Natural killer cell treated with Interleukin-12 subunit alpha and Interleukin-12 subunit beta and Interleukin-15 and Interleukin-18, amount 100 ng/mL, for 72 hours (primary cell): ENCODE results near the gene ZNHIT2. TPM values are rescaled to one million over a fixed set of nuclear protein-coding genes. Genes with fewer than 3 reads are reported as not detected.
A peak's percentile ranks its signal among the peaks of the same experiment; 100 is the strongest.

Experiments used
- ATAC-seq, 2 donors: fragments of 150-1000 bp; cut with Tn5 transposase in 1 of 2; sonication (Bioruptor Pico), chemical (Tn5 transposase) in 1 of 2; 2 replicates each; pipeline ENCODE4 v1.10.0; 2021
- DNase-seq: peaks from one replicate; pipeline ENCODE4 v3.0.0; 2022; ENCODE audit warnings: low spot score
- H3K27ac Mint-ChIP-seq, 2 donors: 1 replicate in 1 of 2; 2 replicates in 1 of 2; pipeline ENCODE4 v1.8.0; 2022; ENCODE audit warnings: mixed read lengths in 2 of 2, mild to moderate bottlenecking in 1 of 2, moderate library complexity in 1 of 2
- H3K27me3 Mint-ChIP-seq, 2 donors: 1 replicate in 1 of 2; 2 replicates in 1 of 2; pipeline ENCODE4 v1.8.0; 2022; ENCODE audit warnings: mixed read lengths in 2 of 2
- H3K36me3 Mint-ChIP-seq: one replicate; pipeline ENCODE4 v1.8.0; 2022; ENCODE audit warnings: mixed read lengths
- H3K4me1 Mint-ChIP-seq, 2 donors: 1 replicate in 1 of 2; 2 replicates in 1 of 2; pipeline ENCODE4 v1.8.0; 2022; ENCODE audit warnings: low read depth in 2 of 2, mixed read lengths in 2 of 2, mild to moderate bottlenecking in 1 of 2
- H3K4me3 Mint-ChIP-seq: one replicate; pipeline ENCODE4 v1.8.0; 2022; ENCODE audit warnings: mixed read lengths
- H3K9me3 Mint-ChIP-seq: 2 replicates; pipeline ENCODE4 v1.8.0; 2022; ENCODE audit warnings: mixed read lengths
- total RNA-seq, 2 donors: library from RNA; stranded (reverse); gene quantifications; one replicate each; pipeline ENCODE4 v1.2.3, GENCODE V29; 2022

Gene ZNHIT2
- total RNA-seq, 2 donors from 2014 or later, result 9.8 to 23.7 TPM

DNA sequence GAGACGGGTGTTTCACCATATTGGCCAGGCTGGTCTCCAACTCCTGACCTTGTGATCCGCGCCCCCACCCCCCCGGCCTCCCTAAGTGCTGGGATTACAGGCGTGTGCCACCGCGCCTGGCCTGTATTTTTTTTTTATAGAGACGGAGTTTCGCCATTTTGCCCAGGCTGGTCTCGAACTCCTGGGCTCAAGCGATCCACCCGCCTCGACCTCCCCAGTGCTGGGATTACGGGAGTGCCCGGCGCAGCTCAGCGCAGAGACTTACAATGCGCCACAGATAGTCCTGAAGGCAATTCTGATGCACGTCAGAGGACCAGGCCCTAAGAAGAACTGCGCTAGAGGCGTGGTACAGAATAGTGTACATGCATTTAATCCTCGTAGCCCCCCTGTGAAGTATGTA is 22.1 kb downstream of the ZNHIT2 start:
- Mint-ChIP-seq H3K36me3 (no peaks in the 10 kb centered on the region), H3K27me3 (no peaks in the 10 kb centered on the region), H3K4me1 (peaks cover 12 to 16% of the 10 kb centered on the region in 2 donors), H3K27ac (peak overlapping the region; percentile 85 to 92), H3K9me3 (no peaks in the 10 kb centered on the region), H3K4me3 (peak overlapping the region; percentile 88)
- ATAC-seq (no peak), DNase-seq (no peak)

DNA sequence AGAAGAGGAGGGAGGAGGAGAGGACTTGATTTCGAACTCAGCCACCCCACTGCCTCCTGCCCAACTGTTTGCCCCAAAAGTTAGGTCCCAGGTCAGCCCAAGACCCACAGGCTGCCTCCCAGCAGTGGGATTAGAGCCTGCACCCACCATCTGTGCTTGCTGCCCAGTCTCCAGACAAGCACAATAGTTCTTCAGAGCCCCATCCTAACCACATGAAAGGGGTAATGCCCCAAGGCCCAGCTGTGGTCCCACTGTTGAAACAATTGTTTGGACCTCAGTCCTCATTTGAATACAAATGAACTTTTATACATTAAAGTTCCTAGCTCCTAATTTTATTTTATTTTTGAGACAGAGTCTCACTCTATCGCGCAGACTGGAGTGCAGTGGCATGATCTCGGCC is 26.9 kb downstream of the ZNHIT2 start:
- Mint-ChIP-seq H3K9me3 (no peaks in the 10 kb centered on the region), H3K27me3 (no peaks in the 10 kb centered on the region), H3K27ac (no peak overlapping the region), H3K36me3 (peaks cover 12% of the 10 kb centered on the region), H3K4me3 (no peak overlapping the region), H3K4me1 (peaks cover 4 to 5% of the 10 kb centered on the region in 2 donors)
- DNase-seq, result no peak
- ATAC-seq, result no peak

DNA sequence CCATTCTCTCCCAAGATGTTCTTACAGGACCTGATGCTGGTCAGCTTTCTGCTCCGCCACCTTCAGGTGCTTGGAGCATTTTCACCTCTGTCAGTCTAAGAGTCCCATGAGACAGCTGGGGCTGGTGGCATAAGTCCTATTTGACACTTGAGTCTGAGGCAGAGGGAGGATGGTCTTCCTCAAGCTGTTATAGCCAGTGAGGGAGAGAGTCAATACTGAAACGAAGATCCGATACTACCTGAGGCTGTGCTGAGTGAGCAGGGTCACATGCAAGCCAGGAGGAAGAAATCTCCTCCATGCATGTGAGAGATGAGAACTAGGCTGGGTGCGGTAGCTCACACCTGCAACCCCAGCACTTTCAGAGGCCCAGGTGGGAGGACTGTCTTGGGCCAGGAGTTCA is 27.9 kb downstream of the ZNHIT2 start:
- Mint-ChIP-seq H3K27ac (no peak overlapping the region), H3K4me3 (no peak overlapping the region), H3K9me3 (no peaks in the 10 kb centered on the region), H3K4me1 (peaks cover 5 to 8% of the 10 kb centered on the region in 2 donors), H3K36me3 (peaks cover 15% of the 10 kb centered on the region), H3K27me3 (no peaks in the 10 kb centered on the region)
- DNase-seq, result peak; percentile 31
- ATAC-seq, result no peak

DNA sequence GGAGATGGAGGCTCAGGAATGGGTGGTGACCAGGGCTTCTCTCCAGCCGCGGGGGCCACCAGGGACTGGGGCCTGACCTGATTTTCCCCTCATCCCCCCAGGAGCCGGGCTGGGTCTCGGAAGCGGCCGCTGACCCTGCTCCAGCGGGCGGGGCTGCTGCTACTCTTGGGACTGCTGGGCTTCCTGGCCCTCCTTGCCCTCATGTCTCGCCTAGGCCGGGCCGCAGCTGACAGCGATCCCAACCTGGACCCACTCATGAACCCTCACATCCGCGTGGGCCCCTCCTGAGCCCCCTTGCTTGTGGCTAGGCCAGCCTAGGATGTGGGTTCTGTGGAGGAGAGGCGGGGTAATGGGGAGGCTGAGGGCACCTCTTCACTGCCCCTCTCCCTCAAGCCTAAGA is 29.7 kb downstream of the ZNHIT2 start:
- Mint-ChIP-seq H3K9me3 (no peaks in the 10 kb centered on the region), H3K27me3 (no peaks in the 10 kb centered on the region), H3K4me1 (peaks cover 20 to 26% of the 10 kb centered on the region in 2 donors), H3K27ac (no peak overlapping the region), H3K36me3 (peaks cover 15% of the 10 kb centered on the region), H3K4me3 (no peak overlapping the region)
- DNase-seq, result no peak
- ATAC-seq, result no peak

DNA sequence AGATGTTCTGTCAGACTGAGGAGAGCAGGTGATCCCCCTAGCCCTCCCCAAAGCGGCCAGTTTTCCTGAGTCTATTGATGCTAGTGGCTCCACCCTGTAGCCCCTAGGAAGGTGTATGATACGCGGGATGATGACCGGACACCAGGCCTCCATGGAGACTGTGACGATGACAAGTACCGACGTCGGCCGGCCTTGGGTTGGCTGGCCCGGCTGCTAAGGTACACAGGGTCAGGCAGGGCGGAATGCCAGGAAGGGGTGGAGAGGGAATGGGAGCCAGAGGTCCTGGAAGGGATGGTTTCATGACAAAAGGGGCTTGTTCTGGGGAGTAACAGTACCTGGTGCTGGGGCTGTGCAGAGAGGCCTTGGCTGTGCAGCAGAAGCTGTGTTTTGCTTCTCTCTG is 30.3 kb downstream of the ZNHIT2 start:
- peaks cover 15% of the 10 kb centered on the region for H3K36me3 Mint-ChIP-seq
- H3K27me3 Mint-ChIP-seq, result no peaks in the 10 kb centered on the region
- DNase-seq (no peak), ATAC-seq (no peak)
- no peak overlapping the region for H3K27ac Mint-ChIP-seq
- no peaks in the 10 kb centered on the region for H3K9me3 Mint-ChIP-seq
- no peak overlapping the region for H3K4me3 Mint-ChIP-seq
- peaks cover 23 to 32% of the 10 kb centered on the region in 2 donors for H3K4me1 Mint-ChIP-seq

DNA sequence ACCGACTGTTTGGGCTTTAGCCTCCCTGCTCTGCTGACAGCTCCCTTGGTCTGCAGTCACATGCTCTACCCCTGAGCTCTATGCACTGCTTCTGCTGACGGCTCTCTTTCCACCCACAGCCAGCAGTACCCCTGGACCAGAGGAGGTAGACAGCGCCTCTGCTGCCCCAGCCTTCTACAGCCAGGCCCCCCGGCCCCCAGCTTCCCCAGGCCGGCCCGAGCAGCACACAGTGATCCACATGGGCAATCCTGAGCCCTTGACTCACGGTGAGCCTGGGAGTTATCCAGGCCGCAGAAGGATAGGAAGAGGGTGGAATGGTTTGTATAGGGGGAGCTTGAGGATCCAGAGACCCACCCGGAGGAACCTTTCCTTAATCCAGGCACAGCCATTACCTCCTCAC is 30.7 kb downstream of the ZNHIT2 start:
- Mint-ChIP-seq H3K27me3 (no peaks in the 10 kb centered on the region), H3K9me3 (no peaks in the 10 kb centered on the region), H3K27ac (no peak overlapping the region), H3K36me3 (peaks cover 15% of the 10 kb centered on the region), H3K4me3 (no peak overlapping the region), H3K4me1 (peaks cover 23 to 35% of the 10 kb centered on the region in 2 donors)
- ATAC-seq, result no peak
- DNase-seq, result no peak

DNA sequence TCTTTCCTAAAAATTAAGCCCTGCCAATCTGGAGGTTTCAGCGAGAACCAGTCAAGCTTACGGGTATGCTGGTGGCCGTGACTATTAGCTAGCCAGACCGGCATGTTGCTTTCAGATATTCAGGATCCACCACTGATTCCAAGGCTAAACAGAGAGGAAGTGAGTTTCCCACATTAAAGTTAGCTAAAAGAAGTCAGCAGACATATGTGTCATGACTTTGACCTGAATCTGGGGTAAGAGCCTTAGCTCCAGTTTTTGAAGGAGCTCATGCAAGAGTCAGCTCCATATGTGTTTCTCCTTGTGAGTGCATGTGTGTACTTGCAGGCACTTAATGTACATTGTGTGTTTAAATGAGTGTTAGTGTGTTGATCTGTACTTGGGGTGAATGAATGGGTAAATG is 32.1 kb downstream of the ZNHIT2 start:
- Mint-ChIP-seq H3K27me3 (no peaks in the 10 kb centered on the region), H3K4me3 (peak overlapping the region; percentile 98), H3K4me1 (peaks cover 26 to 42% of the 10 kb centered on the region in 2 donors), H3K36me3 (peaks cover 20% of the 10 kb centered on the region), H3K27ac (peak overlapping the region; percentile 94 to 95), H3K9me3 (no peaks in the 10 kb centered on the region)
- ATAC-seq (no peak), DNase-seq (no peak)

DNA sequence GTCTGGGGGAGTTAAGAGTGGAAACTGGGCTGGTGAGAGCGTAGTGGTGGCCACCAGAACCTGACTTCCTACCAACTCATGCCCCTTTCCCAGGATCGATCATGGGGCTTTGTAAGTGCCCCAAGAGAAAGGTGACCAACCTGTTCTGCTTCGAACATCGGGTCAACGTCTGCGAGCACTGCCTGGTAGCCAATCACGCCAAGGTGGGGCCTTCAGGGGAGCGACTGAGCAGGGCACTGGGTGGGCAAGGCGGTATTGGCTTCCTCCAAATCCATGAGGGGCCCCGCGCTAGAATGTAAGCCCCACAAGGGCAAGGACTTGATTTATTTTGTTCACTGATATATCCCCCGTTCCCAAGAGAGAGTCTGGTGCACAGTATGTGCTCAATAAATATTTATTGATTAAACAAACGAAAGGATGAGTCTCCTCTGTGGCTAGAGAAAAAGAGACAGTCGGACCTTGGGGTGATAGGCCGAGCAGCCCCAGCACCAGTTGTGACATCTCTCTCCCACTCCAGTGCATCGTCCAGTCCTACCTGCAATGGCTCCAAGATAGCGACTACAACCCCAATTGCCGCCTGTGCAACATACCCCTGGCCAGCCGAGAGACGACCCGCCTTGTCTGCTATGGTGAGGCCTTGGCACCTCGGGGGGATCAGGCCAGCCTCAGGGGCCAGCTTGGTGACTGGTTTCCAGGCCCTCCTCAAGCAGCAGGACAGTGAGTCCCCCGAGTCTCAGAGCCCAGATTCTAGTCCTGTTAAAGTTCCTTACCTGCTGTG is 32.7 kb downstream of the ZNHIT2 start:
- Mint-ChIP-seq H3K4me3 (peak overlapping the region; percentile 98), H3K36me3 (peaks cover 21% of the 10 kb centered on the region), H3K4me1 (peaks cover 26 to 44% of the 10 kb centered on the region in 2 donors), H3K27me3 (no peaks in the 10 kb centered on the region), H3K27ac (peak overlapping the region; percentile 94 to 95), H3K9me3 (no peaks in the 10 kb centered on the region)
- DNase-seq (no peak), ATAC-seq (no peak)

DNA sequence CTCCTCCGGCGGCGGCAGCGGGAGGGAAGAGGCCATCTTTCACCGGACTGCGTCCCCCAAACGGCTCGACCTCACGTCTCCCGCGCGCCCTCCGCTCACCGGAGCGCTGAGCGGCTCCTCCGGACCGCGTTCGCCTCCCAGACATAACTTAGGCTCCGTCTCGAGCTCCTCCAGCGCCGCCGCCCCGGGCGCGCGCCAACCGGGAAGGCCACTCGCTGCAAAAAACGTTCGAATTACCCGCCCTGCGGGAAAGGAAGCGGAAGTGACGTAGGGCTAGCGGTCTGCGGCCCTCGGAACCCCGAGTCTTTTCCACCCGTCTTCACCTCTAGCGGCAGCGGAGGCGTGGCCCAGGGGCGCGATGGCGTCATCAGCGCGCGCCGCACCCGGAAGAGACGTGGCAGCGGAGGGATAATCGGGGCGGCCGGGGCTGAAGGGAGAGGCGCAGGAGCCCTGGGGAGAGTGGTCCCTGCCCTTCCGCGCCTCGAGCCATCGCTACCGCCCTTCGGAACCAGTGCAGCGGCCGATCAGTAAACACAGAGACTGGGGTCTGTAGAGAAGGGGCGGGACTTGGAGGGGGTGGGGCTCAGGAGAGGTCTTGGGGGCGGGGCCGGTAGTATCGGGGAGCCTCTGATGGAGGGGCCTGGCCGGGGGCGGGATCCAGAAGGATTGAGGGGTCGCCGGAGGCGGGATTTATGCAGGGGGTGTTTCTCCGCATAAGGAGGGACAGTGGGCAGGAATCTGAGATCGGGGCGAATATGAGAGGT is 33.5 kb downstream of the ZNHIT2 start, which contains the start of the genes CDCA5 and ZFPL1:
Gene CDCA5 (minus strand): TSS at position 207 of the 764 bp plus-strand sequence. CDS start 62 bp downstream, at position 145.
Gene ZFPL1 (plus strand): TSS at position 389 of the 764 bp plus-strand sequence. CDS start 477 bp downstream, outside the sequence.
- Mint-ChIP-seq H3K9me3 (no peaks in the 10 kb centered on the region), H3K27me3 (no peaks in the 10 kb centered on the region), H3K27ac (peak within 1 kb of the TSS; percentile 94 to 95), H3K36me3 (peaks cover 19% of the 10 kb centered on the region), H3K4me1 (peaks cover 26 to 44% of the 10 kb centered on the region in 2 donors), H3K4me3 (peak within 1 kb of the TSS; percentile 98)
- ATAC-seq (peak; percentile 93 to 96), DNase-seq (peak; percentile 98)

DNA sequence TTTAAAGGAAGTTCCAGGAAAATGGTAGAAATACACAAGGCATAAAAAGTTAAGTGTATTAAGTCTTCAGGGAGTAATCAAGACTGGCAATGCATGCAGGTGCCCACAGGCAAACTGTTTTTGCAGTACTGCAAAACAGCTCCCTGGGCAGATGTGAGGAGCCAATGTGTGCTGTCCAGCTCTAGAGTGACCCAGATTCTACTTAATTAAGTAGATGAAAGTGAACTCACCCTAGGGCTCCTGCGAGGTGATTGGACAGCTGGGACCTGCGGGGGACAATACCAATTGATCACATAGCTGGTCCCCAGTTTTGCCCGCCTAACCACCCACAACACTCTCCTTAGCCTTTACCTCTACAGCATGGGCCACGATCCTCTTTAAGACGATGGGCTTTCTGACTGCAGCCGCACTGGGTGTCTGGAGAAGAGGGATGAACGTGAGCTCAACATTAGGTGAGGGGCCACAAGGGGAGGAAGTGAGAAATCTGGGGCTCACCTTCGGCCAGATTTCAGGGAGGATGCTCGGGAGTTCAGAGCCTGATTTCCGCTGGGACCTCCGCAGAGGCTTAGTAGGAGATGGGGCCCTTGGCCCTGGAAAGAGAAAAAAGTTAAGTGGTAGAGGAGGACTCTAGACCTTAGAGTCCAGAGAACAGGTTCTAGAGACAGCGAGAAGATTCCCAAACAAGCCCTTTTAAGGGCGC is 34.2 kb downstream of the ZNHIT2 start:
- Mint-ChIP-seq H3K27ac (peak overlapping the region; percentile 94 to 95), H3K9me3 (no peaks in the 10 kb centered on the region), H3K4me3 (peak overlapping the region; percentile 98), H3K36me3 (peaks cover 17% of the 10 kb centered on the region), H3K27me3 (no peaks in the 10 kb centered on the region), H3K4me1 (peaks cover 32 to 51% of the 10 kb centered on the region in 2 donors)
- ATAC-seq (peak; percentile 0 to 1), DNase-seq (peak; percentile 38)

DNA sequence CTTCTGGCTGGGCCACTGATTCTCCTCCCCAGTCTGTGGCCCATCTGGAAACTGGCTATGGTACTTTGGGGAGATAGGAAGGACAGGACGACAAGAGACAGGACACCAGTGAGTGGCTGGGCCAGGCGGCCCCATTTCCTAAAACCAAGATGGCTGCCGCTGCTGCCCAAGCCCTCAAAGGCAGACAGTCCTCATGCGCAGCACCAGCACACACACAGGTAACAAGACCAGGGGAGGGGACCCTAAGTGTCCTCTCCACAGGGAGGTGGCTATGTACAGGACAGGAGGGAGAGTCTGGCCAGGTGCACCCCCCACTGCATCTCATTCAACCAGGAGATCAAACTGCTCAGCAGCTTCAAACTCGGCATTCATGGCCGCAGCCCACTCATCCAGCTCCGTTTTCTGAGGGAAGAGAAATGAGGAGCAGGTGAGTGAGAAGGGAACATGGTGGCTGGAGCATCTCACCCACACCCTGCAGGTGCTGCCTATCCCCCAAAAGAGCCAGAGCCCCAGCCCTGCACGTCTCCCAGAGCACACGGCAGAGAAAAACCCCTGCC is 38.6 kb downstream of the ZNHIT2 start:
- DNase-seq (peak; percentile 60), ATAC-seq (no peak)
- Mint-ChIP-seq H3K36me3 (peaks cover 10% of the 10 kb centered on the region), H3K4me1 (peaks cover 20 to 45% of the 10 kb centered on the region in 2 donors), H3K9me3 (no peaks in the 10 kb centered on the region), H3K27me3 (no peaks in the 10 kb centered on the region), H3K27ac (peak overlapping the region in 1 of 2 donors; percentile 20), H3K4me3 (peak overlapping the region; percentile 39)

DNA sequence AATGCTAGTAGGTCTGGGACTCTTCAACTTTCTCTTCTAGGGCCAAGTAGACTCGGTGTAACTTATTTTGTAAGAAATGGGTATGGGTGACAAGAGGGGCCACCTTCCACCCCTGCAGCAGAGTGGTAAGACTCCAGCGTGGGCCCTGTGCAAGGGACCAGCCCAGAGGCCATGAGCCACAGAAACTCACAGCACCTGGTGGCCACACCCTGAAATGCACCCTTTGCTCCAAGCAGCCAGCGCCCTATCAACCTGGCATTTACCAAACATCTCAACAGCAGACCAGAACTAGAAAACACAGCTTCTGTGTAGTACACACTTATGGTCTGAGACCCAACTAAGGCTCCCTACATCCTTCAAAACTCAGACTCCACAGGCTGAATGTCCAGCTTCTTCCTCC is 39.4 kb downstream of the ZNHIT2 start:
- no peaks in the 10 kb centered on the region for H3K27me3 Mint-ChIP-seq
- no peaks in the 10 kb centered on the region for H3K9me3 Mint-ChIP-seq
- DNase-seq (peak; percentile 60), ATAC-seq (peak; percentile 58 to 67)
- H3K27ac Mint-ChIP-seq, result peak overlapping the region in 1 of 2 donors; percentile 20
- H3K4me3 Mint-ChIP-seq, result no peak overlapping the region
- peaks cover 15 to 38% of the 10 kb centered on the region in 2 donors for H3K4me1 Mint-ChIP-seq
- H3K36me3 Mint-ChIP-seq, result peaks cover 10% of the 10 kb centered on the region

DNA sequence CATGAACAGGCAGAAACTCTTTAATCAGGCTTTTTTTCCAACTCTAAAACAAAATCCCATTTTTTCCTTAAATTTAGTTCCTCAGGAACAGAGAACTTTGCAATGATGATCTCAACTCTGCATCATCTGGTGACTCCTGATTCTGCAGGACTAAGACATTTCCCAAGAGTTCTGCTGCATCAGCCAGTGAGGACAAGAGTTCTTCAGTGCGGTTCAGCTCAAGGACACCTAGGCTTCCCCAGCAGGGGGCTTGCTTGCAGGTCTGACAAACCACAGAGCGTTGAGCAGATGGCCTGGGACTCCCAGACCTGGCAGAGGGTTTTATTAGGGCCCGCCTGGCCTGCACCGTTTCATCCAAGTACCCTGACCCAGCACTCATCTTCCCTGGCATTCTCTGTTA is 40.0 kb downstream of the ZNHIT2 start:
- Mint-ChIP-seq H3K4me1 (peaks cover 10 to 31% of the 10 kb centered on the region in 2 donors), H3K27ac (peak overlapping the region in 1 of 2 donors; percentile 45), H3K9me3 (no peaks in the 10 kb centered on the region), H3K4me3 (no peak overlapping the region), H3K36me3 (peaks cover 10% of the 10 kb centered on the region), H3K27me3 (no peaks in the 10 kb centered on the region)
- DNase-seq (peak; percentile 51), ATAC-seq (no peak)
